GM06990 (cell line): ENCODE measurements around the gene AP1M1.
"Not testable (repeated sequence)": the region's sequence is repeated elsewhere in the genome, so short reads cannot be mapped to it uniquely, and the experiment has no call there.

Source experiments
- DNase-seq: peaks from one replicate; pipeline ENCODE4 v3.0.0-alpha.2; 2011; ENCODE audit not compliant: insufficient read length; ENCODE audit errors: extremely low read depth
- H3K27me3 ChIP-seq: replicated peaks from 2 replicates; pipeline ENCODE4 v1.6.0; 2011; ENCODE audit warnings: low read length; ENCODE audit not compliant: control insufficient read depth, insufficient read depth
- H3K36me3 ChIP-seq: 2 replicates; pipeline ENCODE4 v1.5.1; 2011; ENCODE audit warnings: low read length; ENCODE audit not compliant: control insufficient read depth, insufficient read depth
- H3K4me3 ChIP-seq: replicated peaks from 2 replicates; pipeline ENCODE4 v1.5.1; 2011; ENCODE audit warnings: low read depth, mild to moderate bottlenecking, control low read depth, low read length
- TF ChIP-seq, protein P1 (sequence below): IDR thresholded peaks from 2 replicates; pipeline ENCODE4 v1.5.1; 2011; ENCODE audit warnings: low read length, control low read depth, mild to moderate bottlenecking, inconsistent platforms; ENCODE audit not compliant: insufficient read depth, poor library complexity, severe bottlenecking

The AP1M1 gene

DNA sequence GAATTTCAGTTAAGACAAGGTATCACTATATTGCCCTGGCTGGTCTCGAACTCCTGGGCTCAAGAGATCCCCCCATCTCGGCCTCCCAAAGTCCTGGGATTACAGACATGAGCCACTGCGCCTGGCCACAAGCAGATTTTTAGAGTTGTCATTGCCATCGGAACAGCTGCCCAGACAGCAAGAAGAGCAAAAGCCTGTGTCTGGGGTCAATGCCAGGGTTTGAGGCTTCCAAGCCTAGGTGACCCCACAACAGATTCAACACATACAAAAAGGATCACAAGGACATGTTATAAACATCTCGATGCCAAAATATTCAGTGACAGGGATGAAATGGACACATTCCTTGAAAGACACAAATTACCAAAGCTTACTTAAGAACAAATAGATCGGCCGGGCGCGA, 86.8 kb downstream of the AP1M1 start:
- TF ChIP-seq, protein P1, sequence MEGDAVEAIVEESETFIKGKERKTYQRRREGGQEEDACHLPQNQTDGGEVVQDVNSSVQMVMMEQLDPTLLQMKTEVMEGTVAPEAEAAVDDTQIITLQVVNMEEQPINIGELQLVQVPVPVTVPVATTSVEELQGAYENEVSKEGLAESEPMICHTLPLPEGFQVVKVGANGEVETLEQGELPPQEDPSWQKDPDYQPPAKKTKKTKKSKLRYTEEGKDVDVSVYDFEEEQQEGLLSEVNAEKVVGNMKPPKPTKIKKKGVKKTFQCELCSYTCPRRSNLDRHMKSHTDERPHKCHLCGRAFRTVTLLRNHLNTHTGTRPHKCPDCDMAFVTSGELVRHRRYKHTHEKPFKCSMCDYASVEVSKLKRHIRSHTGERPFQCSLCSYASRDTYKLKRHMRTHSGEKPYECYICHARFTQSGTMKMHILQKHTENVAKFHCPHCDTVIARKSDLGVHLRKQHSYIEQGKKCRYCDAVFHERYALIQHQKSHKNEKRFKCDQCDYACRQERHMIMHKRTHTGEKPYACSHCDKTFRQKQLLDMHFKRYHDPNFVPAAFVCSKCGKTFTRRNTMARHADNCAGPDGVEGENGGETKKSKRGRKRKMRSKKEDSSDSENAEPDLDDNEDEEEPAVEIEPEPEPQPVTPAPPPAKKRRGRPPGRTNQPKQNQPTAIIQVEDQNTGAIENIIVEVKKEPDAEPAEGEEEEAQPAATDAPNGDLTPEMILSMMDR, result no peak
- no peak overlapping the region for H3K4me3 ChIP-seq
- H3K36me3 ChIP-seq, result no peaks in the 10 kb centered on the region
- H3K27me3 ChIP-seq, result no peaks in the 10 kb centered on the region; the same call in none of the 2 replicates
- DNase-seq, result no peak

DNA sequence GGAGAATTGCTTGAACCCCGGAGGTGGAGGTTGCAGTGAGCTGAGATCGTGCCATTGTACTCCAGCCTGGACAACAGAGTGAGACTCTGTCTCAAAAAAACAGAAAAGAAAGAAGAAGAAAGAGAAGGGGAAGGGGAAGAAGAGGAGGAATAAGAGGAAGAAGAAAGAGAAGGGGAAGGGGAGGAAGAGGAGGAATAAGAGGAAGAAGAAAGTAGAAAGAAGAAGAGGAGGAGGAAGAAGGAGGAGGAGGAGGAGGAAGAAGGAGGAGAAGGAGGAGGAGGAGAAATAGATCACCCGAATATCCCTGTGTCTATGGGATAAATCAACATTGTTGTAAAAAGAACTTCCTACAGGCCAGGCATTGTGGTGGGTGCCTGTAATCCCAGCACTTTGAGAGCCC, 87.4 kb downstream of the AP1M1 start:
- not testable (repeated sequence) for H3K27me3 ChIP-seq, H3K36me3 ChIP-seq, H3K4me3 ChIP-seq, DNase-seq

DNA sequence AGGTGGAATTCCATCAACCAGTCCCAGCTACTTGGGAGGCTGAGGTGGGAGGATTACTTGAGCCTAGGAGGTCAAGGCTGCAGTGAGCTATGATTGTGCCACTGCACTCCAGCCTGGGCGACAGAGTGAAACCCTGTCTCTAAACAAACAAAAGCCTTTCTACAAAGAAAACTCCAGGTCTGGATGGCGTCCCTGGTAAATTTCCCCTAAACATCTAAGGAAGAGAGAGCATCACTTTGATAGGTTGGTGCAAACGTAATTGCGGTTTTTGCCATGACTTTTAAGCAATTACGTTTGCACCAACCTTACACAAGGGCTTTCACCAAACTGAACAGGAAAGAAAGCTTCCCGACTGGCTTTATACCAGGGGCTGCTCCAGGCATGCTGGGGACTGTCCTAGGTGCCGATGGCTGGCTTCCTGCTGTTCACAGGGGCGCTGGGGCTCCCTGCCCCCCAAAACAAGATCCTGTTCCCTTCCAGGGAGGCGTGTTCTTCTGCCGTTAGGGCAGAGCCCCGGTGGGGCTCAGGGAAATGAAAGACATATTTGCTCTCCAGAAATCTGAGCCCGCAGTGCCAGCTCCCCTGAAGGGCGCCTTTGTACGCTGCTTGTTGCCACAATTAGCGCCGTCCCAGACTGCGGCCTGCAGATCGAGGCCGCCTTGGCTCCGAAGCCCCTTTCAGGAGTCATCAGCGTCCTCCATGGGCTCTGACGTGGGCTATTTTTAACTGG, 88.2 kb downstream of the AP1M1 start:
- TF ChIP-seq, protein P1, result no peak
- H3K36me3 ChIP-seq, result no peaks in the 10 kb centered on the region
- no peak overlapping the region for H3K4me3 ChIP-seq
- no peaks in the 10 kb centered on the region; the same call in none of the 2 replicates for H3K27me3 ChIP-seq
- DNase-seq, result no peak

DNA sequence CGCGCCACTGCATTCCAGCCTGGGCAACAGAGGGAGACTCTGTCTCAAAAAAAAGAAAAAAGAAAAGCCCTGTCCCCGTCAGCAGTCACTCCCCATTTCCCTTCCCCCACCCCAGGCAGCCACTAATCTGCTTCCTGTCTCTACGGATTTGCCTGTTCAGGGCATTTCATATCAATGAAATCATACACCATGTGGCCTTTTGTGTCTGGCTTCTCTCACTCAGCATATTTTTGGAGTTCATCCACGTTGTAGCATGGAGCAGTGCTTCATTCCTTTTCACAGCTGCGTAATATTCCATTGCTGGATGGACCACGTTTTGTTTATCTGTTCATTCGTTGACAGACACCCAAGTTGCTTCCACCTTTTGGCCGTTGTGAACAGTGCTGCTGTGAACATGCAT, 90.8 kb downstream of the AP1M1 start:
- DNase-seq, result no peak
- Histone ChIP-seq H3K36me3 (no peaks in the 10 kb centered on the region), H3K27me3 (no peaks in the 10 kb centered on the region; the same call in none of the 2 replicates), H3K4me3 (no peak overlapping the region)
- TF ChIP-seq, protein P1, result no peak

DNA sequence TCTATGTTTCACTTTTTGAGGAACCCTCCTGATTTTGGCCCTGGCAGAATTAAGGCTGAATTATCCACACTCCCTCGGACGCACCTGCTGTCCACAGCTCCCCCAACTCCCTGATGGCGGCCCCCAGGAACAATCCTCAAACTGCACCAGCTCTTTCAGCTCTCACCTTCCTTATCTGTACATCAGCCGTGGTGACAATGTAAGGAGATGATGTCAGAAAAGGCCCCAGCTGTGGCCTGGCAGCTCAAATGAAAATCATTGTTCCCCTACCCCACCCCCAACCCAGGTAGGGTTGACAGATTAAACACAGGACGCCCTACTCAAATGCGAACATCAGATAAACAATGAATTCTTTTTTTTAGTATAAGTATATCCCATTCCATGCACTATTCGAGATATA, 91.9 kb downstream of the AP1M1 start:
- H3K4me3 ChIP-seq, result no peak overlapping the region
- TF ChIP-seq, protein P1, result no peak
- no peaks in the 10 kb centered on the region for H3K36me3 ChIP-seq
- DNase-seq, result no peak
- H3K27me3 ChIP-seq, result no peaks in the 10 kb centered on the region; the same call in none of the 2 replicates

DNA sequence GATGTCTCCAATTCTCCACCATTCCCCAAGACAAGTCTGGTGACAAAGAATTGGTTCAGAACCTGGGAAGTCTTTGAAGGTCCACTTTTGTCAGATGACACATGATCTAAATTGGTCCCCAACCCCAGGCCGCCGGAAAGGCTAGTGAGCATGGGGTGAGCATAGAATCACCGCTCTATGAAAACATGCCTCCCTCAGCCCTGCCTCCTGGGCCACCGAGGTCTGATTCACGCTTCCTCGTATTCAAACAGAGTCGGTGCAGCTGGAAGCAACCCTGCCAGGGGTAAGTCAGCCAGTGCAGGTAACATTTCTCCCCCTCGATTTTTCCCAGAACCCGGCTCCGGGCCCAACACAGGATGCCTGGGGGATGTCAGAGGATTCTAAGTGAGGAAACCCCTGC, 93.0 kb downstream of the AP1M1 start:
- TF ChIP-seq, protein P1, result no peak
- no peaks in the 10 kb centered on the region for H3K36me3 ChIP-seq
- no peak for DNase-seq
- H3K4me3 ChIP-seq, result no peak overlapping the region
- H3K27me3 ChIP-seq, result no peaks in the 10 kb centered on the region; the same call in 1 of the 2 replicates
